ENCODE data around the gene DBH. TPM values are rescaled to one million over a fixed set of nuclear protein-coding genes. Genes with fewer than 3 reads are reported as not detected.

Gene DBH
- total RNA-seq, 2 donors from 2014 or later, result not detected

DNA sequence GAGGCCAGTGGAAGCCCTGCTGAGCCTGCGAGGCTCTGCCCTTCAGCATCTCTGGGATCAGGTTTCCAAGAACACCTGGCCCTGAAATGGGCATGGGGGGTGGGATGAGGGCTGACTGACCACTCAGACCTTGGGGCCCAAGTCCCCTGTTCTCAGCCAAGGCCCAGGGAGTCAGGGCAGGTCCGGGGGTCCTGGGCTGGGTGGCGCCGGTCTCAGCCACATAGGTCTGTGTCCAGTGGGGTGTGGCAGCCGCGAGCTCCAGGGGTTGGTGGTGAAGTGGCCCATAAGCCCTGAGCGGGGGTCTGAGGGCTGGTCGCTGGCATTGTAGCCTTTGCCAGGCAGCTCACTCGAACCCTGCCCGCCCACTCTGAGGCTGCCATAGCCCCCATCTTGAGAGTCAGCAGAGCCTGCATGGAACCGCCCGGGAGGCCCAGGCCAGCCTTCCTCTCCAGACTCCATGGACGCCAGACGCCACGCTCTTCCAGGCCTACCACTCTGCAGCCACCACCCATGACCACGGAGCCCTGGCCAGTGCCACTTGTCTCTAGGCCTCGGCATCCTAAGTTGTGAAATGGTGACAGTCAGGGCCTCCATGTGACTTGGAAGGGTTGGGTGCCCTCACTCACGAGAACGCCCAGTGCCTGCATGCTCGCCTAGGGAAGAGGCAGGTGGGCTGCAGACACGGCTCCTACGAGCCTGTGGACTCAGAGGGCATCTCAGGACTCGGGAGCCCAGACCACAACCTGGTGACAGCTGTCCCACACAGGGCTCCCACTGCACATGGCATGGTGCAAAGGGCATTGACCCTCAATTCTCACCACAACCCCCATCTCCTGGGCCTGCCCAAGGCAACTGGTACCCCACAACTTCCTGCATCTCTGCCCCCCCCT lies 6.7 kb upstream of the DBH start:
- H3K4me1 ChIP-seq (ENCODE audit: control insufficient read depth in 1 of 2, low read depth in 2 of 2), result no peaks in the 10 kb centered on the region
- no peak overlapping the region for H3K4me3 ChIP-seq
- TF ChIP-seq, protein P1, sequence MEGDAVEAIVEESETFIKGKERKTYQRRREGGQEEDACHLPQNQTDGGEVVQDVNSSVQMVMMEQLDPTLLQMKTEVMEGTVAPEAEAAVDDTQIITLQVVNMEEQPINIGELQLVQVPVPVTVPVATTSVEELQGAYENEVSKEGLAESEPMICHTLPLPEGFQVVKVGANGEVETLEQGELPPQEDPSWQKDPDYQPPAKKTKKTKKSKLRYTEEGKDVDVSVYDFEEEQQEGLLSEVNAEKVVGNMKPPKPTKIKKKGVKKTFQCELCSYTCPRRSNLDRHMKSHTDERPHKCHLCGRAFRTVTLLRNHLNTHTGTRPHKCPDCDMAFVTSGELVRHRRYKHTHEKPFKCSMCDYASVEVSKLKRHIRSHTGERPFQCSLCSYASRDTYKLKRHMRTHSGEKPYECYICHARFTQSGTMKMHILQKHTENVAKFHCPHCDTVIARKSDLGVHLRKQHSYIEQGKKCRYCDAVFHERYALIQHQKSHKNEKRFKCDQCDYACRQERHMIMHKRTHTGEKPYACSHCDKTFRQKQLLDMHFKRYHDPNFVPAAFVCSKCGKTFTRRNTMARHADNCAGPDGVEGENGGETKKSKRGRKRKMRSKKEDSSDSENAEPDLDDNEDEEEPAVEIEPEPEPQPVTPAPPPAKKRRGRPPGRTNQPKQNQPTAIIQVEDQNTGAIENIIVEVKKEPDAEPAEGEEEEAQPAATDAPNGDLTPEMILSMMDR (IDR thresholded peaks at IDR 0.05), result no peak
- no peaks in the 10 kb centered on the region for H3K36me3 ChIP-seq
- peaks cover 7% of the 10 kb centered on the region for H3K9me3 ChIP-seq
- no peaks in the 10 kb centered on the region for H3K27me3 ChIP-seq (replicated peaks; ENCODE audit: insufficient read depth)
- H3K27ac ChIP-seq, result no peak overlapping the region
- no peak for ATAC-seq (ENCODE audit: insufficient number of reproducible peaks, low FRiP score, low read depth)
- DNase-seq (ENCODE audit: low spot score), result no peak

DNA sequence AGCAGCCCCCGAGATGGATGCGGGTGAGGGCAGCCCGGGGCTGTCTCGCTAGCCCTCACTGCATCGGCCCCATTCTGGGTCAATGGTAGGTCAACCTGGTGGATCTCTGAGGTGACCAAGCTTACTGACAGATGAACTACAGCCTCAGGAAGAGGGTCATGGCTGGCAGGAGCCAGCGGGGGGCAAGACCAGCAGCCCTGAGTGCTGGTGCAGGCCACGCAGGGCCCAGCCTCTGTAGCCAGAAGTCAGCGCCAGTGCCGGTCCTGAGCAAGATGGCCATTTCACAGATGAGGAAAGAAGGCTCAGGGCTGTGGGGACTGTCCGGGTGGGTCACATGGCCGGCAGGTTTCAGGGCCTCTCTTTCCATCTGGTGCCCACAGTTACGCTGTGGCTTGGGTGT lies 5.1 kb upstream of the DBH start:
- H3K9me3 ChIP-seq, result no peaks in the 10 kb centered on the region
- TF ChIP-seq, protein P1 (IDR thresholded peaks at IDR 0.05), result no peak
- H3K36me3 ChIP-seq, result no peaks in the 10 kb centered on the region
- no peak for DNase-seq (ENCODE audit: low spot score)
- no peak overlapping the region for H3K27ac ChIP-seq
- no peak for ATAC-seq (ENCODE audit: insufficient number of reproducible peaks, low FRiP score, low read depth)
- no peaks in the 10 kb centered on the region for H3K4me1 ChIP-seq (ENCODE audit: control insufficient read depth in 1 of 2, low read depth in 2 of 2)
- H3K27me3 ChIP-seq (replicated peaks; ENCODE audit: insufficient read depth), result no peaks in the 10 kb centered on the region
- H3K4me3 ChIP-seq, result no peak overlapping the region

DNA sequence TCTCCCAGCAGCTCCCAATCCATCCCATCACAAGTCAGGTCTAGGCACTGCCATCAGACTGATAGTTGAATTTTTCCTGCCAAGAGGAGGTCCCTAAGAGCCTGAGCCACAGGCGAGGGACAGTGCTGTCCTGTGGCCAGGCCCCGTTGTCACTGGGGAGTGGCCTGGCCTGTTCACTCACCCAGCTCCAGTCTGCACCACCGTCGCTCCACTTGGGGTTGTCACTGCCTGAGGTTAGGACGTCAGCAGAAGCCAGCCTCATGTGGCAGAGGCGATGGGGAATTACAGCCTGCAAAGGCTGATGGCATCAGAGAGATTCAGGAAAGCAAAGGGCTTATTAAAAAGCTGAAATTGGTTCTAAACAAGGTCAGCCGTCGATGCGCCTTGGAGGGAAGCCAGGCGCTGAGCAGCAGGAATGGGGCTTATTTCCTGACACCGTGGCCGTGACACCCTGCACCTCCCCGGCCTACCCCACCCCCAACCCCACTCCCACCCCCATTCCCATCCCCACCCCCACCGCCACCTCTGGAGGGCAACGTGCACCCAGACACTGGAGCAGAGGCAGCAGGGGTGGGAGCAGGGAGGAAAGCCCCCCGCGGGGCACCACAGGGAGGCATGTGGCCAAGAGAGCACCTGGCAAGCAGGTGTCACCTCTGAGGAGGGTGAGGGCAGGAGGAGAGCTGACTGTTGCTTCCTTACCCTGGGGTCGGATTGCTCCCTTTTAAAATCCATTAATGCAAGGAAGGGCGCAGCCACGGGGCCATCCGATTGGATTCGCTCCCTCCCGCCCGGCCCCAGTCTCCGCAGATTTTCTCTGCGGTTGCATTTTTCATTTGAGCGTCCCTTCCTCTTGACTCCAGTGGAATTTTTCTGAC lies 3.1 kb upstream of the DBH start:
- ATAC-seq (ENCODE audit: insufficient number of reproducible peaks, low FRiP score, low read depth), result no peak

DNA sequence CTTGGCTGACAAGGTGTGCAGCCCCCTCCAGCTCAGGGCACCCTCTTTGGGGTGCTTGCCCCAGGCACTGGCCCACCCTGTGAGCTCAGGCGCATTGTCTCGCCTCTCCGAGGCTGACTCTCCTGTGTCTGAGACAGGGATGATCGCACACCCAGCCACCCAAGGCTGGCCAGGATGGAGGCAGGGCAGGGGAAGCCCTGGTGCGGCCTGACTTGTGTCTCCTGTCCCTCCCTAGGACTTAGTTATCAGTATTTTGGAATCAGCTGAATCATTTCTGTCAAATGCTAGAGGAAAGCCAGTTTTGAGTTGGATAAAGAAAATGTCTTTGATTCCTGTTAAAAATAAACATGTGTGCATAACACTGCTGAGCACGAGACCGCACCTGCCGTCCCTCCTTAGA lies 2.5 kb upstream of the DBH start:
- TF ChIP-seq, protein P1 (IDR thresholded peaks at IDR 0.05), result no peak
- no peaks in the 10 kb centered on the region for H3K27me3 ChIP-seq (replicated peaks; ENCODE audit: insufficient read depth)
- H3K27ac ChIP-seq, result no peak overlapping the region
- no peaks in the 10 kb centered on the region for H3K4me1 ChIP-seq (ENCODE audit: control insufficient read depth in 1 of 2, low read depth in 2 of 2)
- DNase-seq (ENCODE audit: low spot score), result no peak
- no peaks in the 10 kb centered on the region for H3K36me3 ChIP-seq
- no peaks in the 10 kb centered on the region for H3K9me3 ChIP-seq
- no peak for ATAC-seq (ENCODE audit: insufficient number of reproducible peaks, low FRiP score, low read depth)
- no peak overlapping the region for H3K4me3 ChIP-seq

More for the DNA sequence above, 3.1 kb upstream of the DBH start:
- no peak overlapping the region for H3K4me3 ChIP-seq
- TF ChIP-seq, protein P1 (IDR thresholded peaks at IDR 0.05), result no peak
- no peaks in the 10 kb centered on the region for H3K4me1 ChIP-seq (ENCODE audit: control insufficient read depth in 1 of 2, low read depth in 2 of 2)
- no peaks in the 10 kb centered on the region for H3K36me3 ChIP-seq
- no peaks in the 10 kb centered on the region for H3K9me3 ChIP-seq
- DNase-seq (ENCODE audit: low spot score), result no peak
- no peak overlapping the region for H3K27ac ChIP-seq
- no peaks in the 10 kb centered on the region for H3K27me3 ChIP-seq (replicated peaks; ENCODE audit: insufficient read depth)

DNA sequence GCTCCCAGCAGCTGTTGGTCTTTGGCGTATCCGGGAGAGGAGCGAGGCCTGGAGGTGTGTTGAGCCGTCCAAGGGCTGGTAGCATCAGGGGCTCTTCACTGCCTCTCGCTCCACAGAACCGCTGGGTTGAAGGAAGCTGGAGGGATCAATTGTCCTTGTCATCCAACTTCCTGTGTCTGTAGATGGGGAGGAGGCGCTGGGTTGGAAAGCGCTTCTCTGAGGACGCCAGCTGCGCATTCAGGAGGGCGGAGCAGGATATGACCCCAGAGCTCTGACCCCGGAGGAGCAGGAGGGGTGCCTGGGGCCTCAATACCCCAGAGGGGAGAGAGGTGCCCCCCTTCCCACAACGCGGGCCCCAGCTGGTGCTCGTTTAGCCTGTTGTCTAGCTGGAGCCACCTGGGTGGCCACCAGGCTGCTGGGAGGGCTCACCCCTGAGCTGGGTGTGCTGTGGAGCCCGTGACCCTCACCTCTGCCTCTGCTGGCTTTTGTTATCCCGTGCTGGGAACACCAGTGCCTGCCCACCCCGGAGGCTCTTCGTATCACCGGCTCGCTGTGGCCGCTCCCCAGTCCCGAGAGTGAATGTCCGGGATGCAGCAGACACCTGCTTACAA lies 2.0 kb upstream of the DBH start:
- Histone ChIP-seq H3K4me3 (no peak overlapping the region), H3K4me1 (ENCODE audit: control insufficient read depth in 1 of 2, low read depth in 2 of 2) (no peaks in the 10 kb centered on the region), H3K27ac (no peak overlapping the region), H3K36me3 (no peaks in the 10 kb centered on the region), H3K9me3 (no peaks in the 10 kb centered on the region), H3K27me3 (replicated peaks; ENCODE audit: insufficient read depth) (no peaks in the 10 kb centered on the region)
- ATAC-seq (ENCODE audit: insufficient number of reproducible peaks, low FRiP score, low read depth) (no peak), DNase-seq (ENCODE audit: low spot score) (no peak)
- TF ChIP-seq, protein P1 (IDR thresholded peaks at IDR 0.05), result no peak

All from thoracic aorta (tissue), 2 donors.